NCI-H524 (cell line): ENCODE data around the gene IPMK.
A peak's percentile ranks its signal among the peaks of the same experiment; 100 is the strongest.
"Not testable (repeated sequence)": the region's sequence is repeated elsewhere in the genome, so short reads cannot be mapped to it uniquely, and the experiment has no call there.

ENCODE experiments used
- DNase-seq, 2 experiments: peaks; one replicate each; lab custom pipeline; 2025; lab: John Stamatoyannopoulos, UW

Gene IPMK

DNA sequence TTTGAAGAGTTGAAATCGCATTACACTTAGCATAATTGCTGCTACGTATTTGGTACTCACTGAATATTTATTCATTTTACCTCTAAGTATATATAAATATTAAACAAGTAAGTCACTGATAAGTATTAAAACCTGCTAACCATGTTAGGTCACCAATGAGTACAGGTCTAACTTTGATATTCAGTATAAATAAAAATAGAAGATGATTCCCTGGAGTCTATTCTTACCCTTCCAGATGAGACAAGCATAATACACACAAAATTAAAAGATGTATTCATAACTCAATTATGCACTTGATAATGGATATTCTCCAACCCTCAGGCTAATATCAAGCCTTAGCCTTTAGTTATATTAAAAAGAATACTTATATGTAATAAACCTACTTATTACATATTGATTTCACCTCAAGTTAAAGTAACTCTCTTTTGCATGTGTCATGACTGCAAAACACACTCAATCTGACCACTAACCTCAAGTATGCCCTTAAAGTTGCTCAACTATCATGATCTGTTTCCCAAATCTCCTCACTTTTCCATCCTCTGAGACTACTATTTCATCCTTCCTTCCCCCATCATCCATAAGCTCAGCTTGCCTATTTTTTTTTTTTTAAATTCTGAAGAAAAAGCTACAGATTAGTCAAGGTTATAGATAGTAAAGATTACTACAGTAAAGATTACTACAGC is 46.8 kb downstream of the IPMK start:
- no peak for DNase-seq

DNA sequence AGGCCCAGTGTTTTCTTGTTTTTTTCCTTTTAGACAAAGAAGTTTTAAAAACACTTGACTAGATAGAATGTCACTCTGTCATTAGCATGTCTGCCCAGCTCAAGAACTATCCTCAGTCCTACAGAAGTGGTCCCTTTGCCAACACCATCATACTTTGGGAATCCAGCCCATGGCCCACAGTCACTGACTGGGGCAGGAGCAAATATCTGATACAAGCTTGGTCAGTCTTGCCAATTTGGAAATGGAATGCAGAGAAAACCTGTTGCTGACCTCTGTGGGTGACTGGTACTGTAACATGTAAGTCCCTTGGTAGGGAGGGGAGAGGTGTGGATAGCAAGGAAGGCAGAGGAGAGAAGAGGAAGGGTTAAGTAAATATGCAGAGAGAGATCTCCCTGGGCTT is 47.8 kb downstream of the IPMK start:
- no peak for DNase-seq

DNA sequence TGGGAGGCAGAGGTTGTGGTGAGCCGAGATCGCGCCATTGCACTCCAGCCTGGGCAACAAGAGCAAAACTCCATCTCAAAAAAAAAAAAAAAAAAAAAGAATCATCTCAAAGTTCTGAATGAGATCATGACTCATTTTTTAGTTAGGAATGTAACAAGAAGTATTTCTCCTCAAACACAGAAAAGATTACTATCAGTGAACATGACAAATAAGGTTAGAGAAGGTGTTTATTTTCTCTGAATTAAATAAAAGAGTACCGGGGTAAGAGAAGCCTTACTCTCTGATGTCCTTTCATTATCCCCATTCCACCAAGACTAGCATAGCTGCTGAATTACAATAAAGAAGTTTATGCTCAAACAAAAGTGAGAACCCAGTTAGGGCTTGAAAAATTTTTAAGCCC is 50.1 kb downstream of the IPMK start:
- no peak for DNase-seq

DNA sequence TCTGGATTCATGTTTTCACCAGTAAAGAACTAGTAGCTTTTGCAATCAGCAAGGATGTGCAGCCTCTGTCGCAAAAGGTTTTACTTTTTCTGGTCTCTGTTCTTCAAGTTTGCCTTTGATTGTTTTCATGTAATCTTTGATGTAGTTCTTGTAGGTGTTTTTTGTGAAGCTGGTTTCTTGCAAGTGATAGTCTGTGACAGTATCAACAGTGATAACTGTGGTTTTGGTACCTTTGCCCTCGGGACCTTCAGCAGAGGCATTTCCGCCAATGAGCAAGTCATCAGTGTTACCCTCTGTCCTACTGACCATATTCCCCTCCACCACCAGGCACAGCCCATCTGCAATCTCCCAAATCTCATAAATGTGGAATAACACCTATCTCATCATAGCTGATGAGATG is 55.1 kb downstream of the IPMK start:
- DNase-seq: no peak

DNA sequence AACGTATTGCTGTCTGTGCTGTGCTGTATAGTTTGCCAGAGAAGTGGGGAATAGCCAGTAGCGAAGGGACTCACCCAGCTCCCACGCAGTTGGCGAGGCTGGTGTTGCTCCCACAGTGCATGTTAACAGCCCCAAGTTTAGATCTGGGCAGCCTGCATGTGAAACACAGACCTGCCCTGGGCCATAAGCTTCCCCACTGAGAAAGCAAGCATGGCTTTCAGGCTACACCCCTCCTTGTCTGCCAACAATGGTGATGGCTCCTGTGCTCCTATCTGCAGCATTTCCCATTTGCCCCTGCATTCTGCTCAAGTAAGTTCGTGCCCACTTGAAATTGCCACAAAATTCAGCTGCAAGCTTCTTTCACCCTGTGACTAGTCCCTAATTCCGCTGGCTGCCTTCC is 57.5 kb downstream of the IPMK start:
- no peak for DNase-seq

DNA sequence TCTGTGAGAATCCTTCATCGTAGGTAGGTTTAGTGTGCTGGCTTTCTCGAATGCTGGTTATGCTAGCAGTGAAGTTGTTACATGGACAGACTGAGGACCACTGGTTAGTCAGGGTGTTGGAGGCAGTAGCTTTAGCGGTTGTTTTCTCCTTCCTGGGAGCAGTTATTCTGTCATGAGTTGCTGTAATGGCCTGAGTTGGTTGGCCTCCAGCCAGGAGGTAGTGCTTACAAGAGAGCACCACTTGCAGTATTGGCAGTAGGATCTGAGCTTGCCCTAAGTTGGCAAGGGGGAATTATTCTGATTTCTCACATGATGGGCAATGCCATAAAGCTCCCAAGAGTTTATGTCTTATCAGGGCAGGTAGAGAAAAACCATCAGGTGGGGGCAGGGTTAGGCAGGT is 58.0 kb downstream of the IPMK start:
- DNase-seq: no peak

DNA sequence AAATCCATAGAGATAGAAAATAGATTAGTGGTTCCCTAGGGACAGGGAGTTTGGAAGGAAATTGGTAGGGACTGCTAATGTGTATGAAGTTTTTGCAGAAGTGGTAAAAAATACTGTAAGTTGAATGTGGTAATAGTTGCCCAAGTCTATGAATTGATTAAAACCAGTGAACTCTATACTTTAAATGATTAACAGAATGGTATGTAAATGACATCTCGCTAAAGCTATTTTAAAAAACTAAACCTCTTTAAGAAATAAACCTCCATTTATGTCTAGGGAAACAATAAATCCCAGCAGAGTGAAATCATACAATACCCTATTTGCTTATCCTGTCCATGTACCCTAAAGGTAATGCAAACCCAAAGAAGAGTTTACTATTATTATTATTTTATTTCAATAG is 61.4 kb downstream of the IPMK start:
- no peak for DNase-seq

DNA sequence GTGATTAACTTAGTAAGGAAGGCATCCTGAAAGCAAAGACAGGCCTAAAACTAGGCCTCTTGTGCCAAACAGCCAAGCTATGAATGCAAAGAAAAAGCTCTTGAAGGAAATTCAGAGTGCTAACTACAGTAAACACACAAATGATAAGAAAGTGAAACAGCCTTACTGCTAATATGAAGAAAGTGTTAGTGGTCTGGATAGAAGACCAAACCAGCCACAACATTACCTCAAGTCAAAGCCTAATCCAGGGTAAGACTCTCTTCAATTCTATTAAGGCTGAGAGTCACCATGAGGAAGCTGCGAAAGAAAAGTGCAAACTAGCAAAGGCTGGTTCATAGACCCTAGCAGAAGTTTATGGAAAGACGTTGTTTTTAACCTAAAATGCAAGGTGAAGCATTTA is 66.0 kb downstream of the IPMK start:
- no peak for DNase-seq

DNA sequence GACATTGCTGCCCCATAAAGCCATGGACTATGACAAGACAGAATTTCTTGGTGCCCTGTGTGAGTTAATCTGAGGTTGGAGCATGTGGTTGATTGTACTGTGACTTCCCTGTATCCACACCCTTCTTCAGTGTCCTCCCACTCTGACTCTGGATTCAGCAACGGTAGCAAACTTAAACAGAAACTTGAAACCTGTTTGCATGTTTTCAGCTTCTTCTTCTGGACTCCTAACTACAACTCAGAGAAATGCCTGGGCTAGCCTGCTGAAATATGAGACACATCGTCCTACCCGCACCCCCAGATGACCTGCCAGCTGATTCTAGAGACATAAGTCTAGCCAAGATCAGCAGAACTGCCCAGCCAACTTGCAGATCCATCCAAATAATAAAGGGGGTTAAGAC is 78.4 kb downstream of the IPMK start:
- DNase-seq: no peak

DNA sequence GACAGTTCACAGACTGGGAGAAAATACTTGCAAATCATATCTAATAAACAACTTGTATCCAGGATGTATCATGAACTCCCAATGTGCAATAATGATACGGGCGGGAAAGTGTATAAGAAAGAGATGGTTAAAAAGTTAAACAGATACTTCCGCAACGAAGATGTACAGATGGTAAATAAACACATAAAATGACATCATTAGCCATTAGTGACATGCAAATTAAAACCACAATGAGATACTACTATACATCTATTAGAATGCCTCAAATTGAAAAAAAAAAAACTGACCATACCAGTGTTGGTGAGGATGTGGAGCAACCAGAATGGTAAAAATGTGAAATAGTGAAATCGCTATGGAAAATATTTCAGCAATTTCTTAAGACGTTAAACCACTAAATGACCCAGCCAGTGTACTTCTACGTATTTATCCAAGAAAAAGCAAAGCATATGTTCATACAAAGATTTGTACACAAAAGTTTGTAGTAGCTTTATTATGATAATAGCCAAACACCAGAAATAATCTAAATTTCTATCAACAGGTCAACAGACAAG is 83.5 kb downstream of the IPMK start:
- no peak for DNase-seq

DNA sequence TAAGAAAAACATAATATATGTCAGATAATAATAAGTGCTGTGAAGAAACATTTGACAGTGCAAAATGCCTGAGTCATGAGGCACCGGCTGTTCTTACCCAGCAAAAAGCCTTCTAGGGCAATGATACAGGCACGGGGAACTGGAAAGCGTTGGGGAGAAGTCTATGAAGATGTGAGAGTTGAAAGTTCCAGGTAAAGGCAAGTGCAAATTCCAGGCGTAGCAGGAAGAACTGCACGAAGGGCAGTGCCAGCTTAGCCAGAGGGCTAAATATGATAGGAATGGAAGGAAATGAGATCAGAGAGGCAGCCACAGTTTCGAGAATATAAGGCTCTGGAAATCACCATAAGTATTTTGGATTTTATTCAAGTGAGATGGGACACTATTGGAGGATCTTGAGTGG is 87.0 kb downstream of the IPMK start:
- DNase-seq: no peak

DNA sequence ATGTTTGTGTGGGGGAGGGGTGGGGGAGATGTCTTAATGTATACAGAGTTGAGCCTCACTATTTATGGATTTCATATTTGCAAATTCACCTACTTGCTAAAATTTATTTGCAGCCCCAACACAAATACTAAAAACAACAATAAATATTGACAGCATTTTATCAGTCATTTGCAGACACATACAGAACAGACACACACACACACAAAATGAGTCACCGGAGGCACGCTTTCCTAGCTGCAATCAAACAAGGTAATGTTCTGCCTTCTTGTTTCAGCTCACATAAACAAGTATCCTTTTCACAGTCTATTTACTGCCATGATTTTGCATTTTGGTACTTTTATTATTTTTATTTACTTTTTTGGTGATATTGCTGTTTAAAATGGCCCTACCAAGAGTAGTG is 88.5 kb downstream of the IPMK start:
- no peak for DNase-seq

DNA sequence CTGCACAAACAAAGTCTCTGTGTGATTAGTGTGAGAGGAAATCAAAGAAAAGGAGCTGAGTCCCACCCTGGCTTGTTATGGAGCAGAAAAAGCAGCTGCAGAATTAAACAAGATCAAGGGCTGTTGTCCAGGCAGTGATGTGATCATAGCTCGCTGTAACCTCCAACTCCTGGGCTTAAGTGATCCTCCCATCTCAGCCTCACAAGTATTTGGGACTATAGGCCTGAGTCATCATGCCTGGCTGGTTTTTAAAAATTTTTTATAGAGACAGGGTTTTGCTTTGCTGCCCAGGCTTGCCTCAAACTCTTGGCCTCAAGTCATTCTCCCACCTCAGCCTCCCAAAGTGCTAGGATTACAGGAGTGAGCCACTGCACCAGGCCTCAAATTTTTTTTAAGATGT is 88.9 kb downstream of the IPMK start:
- no peak for DNase-seq

DNA sequence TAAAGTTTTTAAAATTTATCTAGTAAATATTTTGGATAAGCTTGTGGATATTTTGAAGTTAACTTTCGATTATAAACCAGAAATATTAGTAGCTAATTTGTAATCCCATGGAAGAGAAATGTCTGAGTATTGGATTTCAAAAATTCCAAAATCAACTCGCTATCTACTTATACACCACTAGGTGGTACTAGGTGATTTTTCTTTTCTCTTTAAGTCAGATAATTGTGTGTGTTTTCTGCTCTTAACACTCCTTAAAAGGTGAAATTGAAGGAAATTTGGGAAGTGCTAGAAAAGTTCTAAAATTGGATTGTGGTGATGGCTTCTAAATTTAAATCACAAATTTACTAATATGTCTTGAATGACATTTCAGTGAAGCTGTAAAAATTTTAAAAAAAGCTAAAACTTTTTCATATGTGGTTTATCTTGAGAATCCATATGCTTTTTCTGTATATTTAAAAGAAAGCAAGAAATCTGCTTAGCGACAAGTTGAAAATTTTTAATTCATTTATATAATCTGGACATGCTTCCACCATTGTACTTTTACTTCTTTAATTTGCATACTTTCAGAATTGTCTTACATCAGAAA is 90.2 kb downstream of the IPMK start:
- peak in 1 of 2 experiments; percentile 3 for DNase-seq

DNA sequence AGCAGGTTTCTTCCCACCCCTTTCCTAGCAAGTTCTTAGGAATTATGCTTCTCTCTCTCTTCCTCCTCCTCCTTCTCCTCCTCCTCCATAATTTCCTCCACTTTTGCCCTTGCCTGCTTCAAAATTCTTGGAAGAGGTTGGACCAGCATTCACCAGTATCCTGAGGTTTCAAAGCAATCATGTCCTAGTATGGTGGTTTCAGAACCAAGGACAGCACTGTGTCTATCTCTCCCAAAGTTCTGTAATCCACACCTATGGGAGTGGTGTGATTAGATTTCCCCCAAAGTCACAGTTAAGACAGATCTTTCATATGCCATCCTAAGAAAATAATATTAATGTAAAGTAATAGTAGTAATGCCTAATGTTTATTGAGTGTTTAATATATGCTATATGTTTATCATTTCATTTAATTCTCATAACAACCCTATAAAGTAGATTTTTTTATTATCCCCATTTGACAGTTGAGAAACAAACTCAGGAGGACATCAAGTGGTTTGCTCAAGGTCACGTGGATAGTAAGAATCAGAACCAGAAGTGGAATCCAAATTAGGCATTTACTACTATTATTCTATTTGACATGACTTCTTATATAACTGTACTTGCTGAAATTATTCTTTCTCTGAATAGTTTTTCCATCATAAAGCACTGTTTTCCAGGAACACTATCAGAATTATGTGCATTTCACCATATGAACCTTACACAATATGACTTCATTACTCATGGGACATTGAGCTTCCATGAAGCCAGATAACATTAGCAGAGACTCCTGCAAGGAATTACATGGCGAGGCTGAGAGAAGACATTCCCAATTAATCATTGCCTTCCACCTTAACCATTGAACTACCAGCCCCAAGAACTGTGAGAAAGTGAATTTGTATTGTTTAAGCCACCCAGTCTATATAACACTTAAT is 91.4 kb downstream of the IPMK start:
- no peak for DNase-seq

DNA sequence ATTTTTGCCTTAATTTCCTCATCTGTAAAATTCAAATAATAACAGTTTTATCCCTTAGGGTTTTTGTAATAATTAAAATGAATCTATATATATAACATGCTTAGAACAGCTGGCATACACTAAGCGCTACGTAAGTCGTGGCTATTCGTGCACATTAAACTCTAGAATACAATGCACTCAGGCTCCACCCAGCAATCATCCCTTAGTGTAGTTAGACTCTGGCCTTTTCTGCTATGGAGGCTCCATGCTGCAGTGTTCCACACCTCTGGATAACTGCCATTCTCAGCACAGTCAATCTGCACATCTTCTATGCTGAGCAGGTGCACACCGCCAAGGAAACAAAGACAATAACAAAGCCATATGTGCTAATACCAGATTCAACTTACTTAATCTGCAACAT is 92.9 kb downstream of the IPMK start:
- no peak for DNase-seq

DNA sequence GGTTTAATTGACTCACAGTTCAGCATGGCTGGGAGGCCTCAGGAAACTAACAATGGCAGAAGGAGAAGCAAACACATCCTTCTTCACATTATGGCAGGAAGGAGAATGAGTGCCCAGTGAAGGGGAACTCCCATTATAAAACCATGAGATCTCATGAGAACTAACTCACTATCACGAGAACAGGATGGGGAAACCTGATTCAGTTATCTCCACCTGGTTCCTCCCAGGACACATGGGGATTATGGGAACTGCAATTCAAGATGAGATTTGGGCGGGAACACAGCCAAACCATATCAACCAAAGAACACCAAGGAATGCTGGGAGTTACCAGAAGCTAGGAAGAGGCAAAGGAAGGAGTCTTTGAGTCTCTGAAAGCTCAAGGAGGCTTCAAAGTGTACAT is 94.3 kb downstream of the IPMK start:
- no peak for DNase-seq

DNA sequence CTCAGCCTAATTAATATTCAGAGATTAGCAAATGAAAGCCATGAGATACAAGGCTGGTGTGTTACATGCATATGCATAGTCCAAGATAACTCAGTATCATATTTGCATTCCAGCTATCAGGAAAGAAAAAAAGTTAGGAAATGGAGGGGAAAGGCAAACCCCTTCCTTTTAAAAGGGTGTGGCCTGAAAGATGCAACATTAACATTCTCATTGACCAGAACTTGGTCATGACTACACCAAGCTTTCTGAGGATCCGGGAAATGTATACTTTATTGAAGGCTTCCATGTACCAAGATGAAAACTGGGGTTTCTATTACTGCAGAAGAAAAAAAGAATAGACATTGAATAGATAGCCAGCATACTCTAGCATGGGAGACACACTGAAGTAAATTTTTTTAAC is 96.5 kb downstream of the IPMK start:
- DNase-seq: no peak

DNA sequence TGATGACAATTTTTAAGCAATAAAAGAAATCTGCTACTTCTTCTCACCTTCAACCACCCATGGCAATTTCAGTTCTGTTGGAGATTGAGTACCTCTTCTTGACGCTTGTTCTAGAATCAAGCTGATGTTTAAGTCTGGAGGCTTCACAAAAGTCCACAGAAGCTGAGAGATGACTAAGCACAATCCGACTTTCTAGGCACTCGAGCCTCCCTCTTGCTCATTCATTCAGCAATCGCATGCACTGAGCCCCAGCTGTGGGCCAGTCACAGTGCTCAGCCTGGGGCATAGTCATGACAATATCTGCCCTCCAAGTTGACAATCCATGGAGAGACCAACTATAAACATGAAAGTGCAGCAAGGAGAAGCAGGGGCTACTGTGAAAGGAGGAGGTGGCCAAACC is 103.2 kb downstream of the IPMK start:
- no peak for DNase-seq

DNA sequence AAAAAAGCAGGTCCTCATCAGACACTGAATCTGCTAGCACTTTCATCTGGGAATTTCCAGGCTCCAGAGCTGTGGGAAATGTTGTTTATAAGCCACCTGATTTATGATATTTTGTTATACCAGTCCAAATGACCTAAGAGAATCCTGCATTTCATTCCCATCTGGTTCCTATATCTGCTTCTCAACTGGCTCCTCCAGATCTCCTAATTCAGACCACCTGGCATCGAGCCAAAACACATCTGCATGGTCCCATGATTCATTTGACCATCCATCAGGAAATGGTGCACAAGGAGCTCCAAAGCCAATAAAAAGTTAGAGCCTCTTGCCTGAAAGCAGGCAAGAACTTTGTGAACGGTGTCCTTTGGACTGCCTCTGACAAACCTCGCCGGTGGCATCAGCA is 108.9 kb downstream of the IPMK start:
- no peak for DNase-seq

DNA sequence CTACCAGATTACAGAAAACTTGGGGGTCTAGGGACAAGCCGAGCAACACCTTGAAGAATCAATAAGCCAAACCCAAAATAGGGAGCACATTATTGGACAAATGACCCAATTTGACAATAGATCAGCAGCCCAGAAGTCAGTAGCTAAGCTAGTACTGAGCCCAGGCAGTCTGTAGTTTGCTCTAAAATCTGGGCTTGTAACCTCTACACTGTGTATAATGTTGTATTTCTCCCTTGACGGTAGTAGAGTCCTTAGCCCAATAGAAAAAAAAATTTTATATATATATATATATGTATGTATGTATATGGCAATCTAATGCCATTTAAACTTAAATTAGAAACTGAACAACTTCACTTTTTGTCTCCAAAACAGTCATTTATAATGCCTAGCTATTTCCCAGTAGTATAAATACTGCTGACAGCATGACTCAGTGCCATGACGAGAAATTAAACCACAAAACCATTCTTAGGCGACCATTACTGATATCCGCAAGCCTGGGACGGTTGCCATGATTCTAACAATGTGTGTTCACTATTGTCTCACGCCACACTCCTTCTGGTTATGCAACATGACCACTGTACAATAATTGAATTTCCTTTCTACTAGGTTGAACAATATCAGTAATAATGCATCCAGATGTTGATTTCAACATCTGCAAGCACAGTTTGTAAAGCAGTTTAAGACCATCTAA is 110.5 kb downstream of the IPMK start:
- DNase-seq: no peak

DNA sequence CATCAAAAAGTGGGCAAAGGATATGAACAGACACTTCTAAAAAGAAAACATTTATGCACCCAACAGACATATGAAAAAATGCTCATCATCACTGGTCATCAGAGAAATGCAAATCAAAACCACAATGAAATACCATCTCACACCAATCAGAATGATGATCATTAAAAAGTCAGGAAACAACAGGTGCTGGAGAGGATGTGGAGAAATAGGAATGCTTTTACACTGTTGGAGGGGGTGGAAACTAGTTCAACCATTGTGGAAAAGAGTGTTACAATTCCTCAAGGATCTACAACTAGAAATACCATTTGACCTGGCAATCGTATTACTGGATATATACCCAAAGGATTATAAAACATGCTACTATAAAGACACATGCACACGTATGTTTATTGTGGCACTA is 111.8 kb downstream of the IPMK start:
- not testable (repeated sequence) for DNase-seq
